WTC11 (cell line): Measurements from ENCODE around the gene GPR3. TPM values are rescaled to one million over a fixed set of nuclear protein-coding genes. Genes with fewer than 3 reads are reported as not detected.

Experiments
- ATAC-seq: fragments of 200-7000 bp; cut with Tn5 transposase; 2 replicates; pipeline ENCODE4 v1.10.0; 2021; ENCODE audit warnings: mild to moderate bottlenecking, moderate library complexity
- CTCF ChIA-PET: fragments of 300-600 bp; sonication (Branson Sonifier 250); formaldehyde crosslinking; loops from one replicate; lab custom pipeline; 2021; ENCODE audit warnings: antibody characterized with exemption; lab: Charles Lee
- POLR2A ChIA-PET: fragments of 350-600 bp; sonication (Branson Sonifier 250); formaldehyde crosslinking; loops from one replicate; lab custom pipeline; 2021; ENCODE audit warnings: antibody characterized with exemption; lab: Charles Lee
- DNase-seq: peaks from one replicate; pipeline ENCODE4 v3.0.0; 2021; ENCODE audit warnings: low spot score
- H3K27ac Mint-ChIP-seq: 2 replicates; pipeline ENCODE4 v1.8.0; 2021; ENCODE audit warnings: mixed read lengths
- H3K27me3 Mint-ChIP-seq: 2 replicates; pipeline ENCODE4 v1.8.0; 2021; ENCODE audit warnings: low read depth, mild to moderate bottlenecking, moderate library complexity, mixed read lengths
- H3K36me3 Mint-ChIP-seq: 2 replicates; pipeline ENCODE4 v1.8.0; 2021; ENCODE audit warnings: mixed read lengths
- H3K4me1 Mint-ChIP-seq: 2 replicates; pipeline ENCODE4 v1.8.0; 2022; ENCODE audit warnings: mixed read lengths
- H3K4me3 Mint-ChIP-seq: 2 replicates; pipeline ENCODE4 v1.8.0; 2021; ENCODE audit warnings: mild to moderate bottlenecking, moderate library complexity, mixed read lengths
- H3K9me3 Mint-ChIP-seq: 2 replicates; pipeline ENCODE4 v1.8.0; 2021; ENCODE audit warnings: mixed read lengths
- CREM ChIP-seq: sonication (generic); formaldehyde crosslinking; IDR thresholded peaks from 2 replicates; pipeline ENCODE4 v1.8.1; 2022; ENCODE audit warnings: mild to moderate bottlenecking, missing genetic modification reagents, moderate library complexity
- E2F1 ChIP-seq: sonication (generic); formaldehyde crosslinking; IDR thresholded peaks from 2 replicates; pipeline ENCODE4 v1.8.0; 2022; ENCODE audit warnings: mild to moderate bottlenecking, missing genetic modification reagents
- ERG ChIP-seq: fragments of 250-450 bp; sonication (Bioruptor Pico); IDR thresholded peaks from 2 replicates; pipeline ENCODE4 v1.8.0; 2021; ENCODE audit warnings: mild to moderate bottlenecking
- ESRRA ChIP-seq: sonication (generic); formaldehyde crosslinking; IDR thresholded peaks from 2 replicates; pipeline ENCODE4 v1.8.1; 2022; ENCODE audit warnings: mild to moderate bottlenecking, missing genetic modification reagents, borderline replicate concordance
- FOXP1 ChIP-seq: sonication (generic); formaldehyde crosslinking; IDR thresholded peaks from 2 replicates; pipeline ENCODE4 v1.8.0; 2022; ENCODE audit warnings: missing genetic modification reagents, mild to moderate bottlenecking, moderate library complexity, borderline replicate concordance
- GTF2I ChIP-seq: fragments of 250-450 bp; sonication (Bioruptor Pico); conservative IDR thresholded peaks from 2 replicates; pipeline ENCODE4 v1.4.0; 2021; ENCODE audit warnings: mild to moderate bottlenecking
- HMGA2 ChIP-seq: fragments of 250-450 bp; sonication (Bioruptor Pico); IDR thresholded peaks from 2 replicates; pipeline ENCODE4 v1.4.0; 2021; ENCODE audit warnings: mild to moderate bottlenecking, moderate library complexity
- HMGXB4 ChIP-seq: sonication (generic); formaldehyde crosslinking; IDR thresholded peaks from 2 replicates; pipeline ENCODE4 v1.8.1; 2023; ENCODE audit warnings: mild to moderate bottlenecking, moderate library complexity, missing genetic modification reagents
- NFYB ChIP-seq: sonication (generic); formaldehyde crosslinking; conservative IDR thresholded peaks from 2 replicates; pipeline ENCODE4 v1.8.0; 2022; ENCODE audit warnings: low read depth, missing genetic modification reagents
- NR2C2 ChIP-seq: sonication (generic); formaldehyde crosslinking; IDR thresholded peaks from 2 replicates; pipeline ENCODE4 v1.8.0; 2022; ENCODE audit warnings: mild to moderate bottlenecking, missing genetic modification reagents
- PREB ChIP-seq: sonication (generic); formaldehyde crosslinking; IDR thresholded peaks from 2 replicates; pipeline ENCODE4 v1.8.1; 2022; ENCODE audit warnings: mild to moderate bottlenecking, missing genetic modification reagents, moderate library complexity, borderline replicate concordance
- SP1 ChIP-seq: sonication (generic); formaldehyde crosslinking; conservative IDR thresholded peaks from 2 replicates; pipeline ENCODE4 v1.8.1; 2022; ENCODE audit warnings: missing genetic modification reagents
- TEAD4 ChIP-seq: sonication (generic); formaldehyde crosslinking; IDR thresholded peaks from 2 replicates; pipeline ENCODE4 v1.8.0; 2022; ENCODE audit warnings: mild to moderate bottlenecking, missing genetic modification reagents
- USF1 ChIP-seq: sonication (generic); formaldehyde crosslinking; IDR thresholded peaks from 2 replicates; pipeline ENCODE4 v1.8.0; 2022; ENCODE audit warnings: mild to moderate bottlenecking, missing genetic modification reagents
- ZNF121 ChIP-seq: sonication (generic); formaldehyde crosslinking; IDR thresholded peaks from 2 replicates; pipeline ENCODE4 v1.8.0; 2023; ENCODE audit warnings: missing genetic modification reagents
- ZNF138 ChIP-seq: sonication (generic); formaldehyde crosslinking; conservative IDR thresholded peaks from 2 replicates; pipeline ENCODE4 v1.8.1; 2022; ENCODE audit warnings: mild to moderate bottlenecking, moderate library complexity, missing genetic modification reagents
- total RNA-seq: library from RNA; stranded (reverse); gene quantifications from 3 replicates; pipeline ENCODE4 v1.2.3, GENCODE V29; 2021

The GPR3 gene
- total RNA-seq, 1 experiment from 2014 or later: 12.4 TPM

- Mint-ChIP-seq H3K27me3 (peaks cover 12% of the 10 kb centered on the region), H3K4me3 (no peak overlapping the region), H3K36me3 (peaks cover 9% of the 10 kb centered on the region; the same call in 1 of the 2 replicates), H3K27ac (no peak overlapping the region), H3K9me3 (no peaks in the 10 kb centered on the region), H3K4me1 (peaks cover 35% of the 10 kb centered on the region)
- TF ChIP-seq NR2C2 (no peak), HMGA2 (CRISPR knock-in tag) (no peak), SP1 (CRISPR knock-in tag) (no peak), E2F1 (CRISPR knock-in tag) (no peak), ERG (CRISPR knock-in tag) (no peak), ZNF121 (CRISPR knock-in tag) (peak; percentile 74; the same call in 1 of the 2 replicates)
- ATAC-seq (no peak), DNase-seq (no peak)
- POLR2A ChIA-PET: no interaction called here
- CTCF ChIA-PET: interaction anchor here (1.0 to 3.3 kb wide), 3 partner anchors 11 to 50 kb away, joined by 4 to 13 read pairs (median 5); no protein-coding TSS in a partner anchor
Observed at GRCh38 chr1:27346357-27346756, 46.1 kb upstream of the GPR3 start.

GRCh38 chr1:27346991-27347624 is 45.3 kb upstream of the GPR3 start:
- H3K27ac Mint-ChIP-seq: no peak overlapping the region

More at GRCh38 chr1:27346991-27347624, 45.3 kb upstream of the GPR3 start:
- DNase-seq (no peak), ATAC-seq (no peak)
- H3K27me3 Mint-ChIP-seq: peaks cover 12% of the 10 kb centered on the region
- H3K4me3 Mint-ChIP-seq: no peak overlapping the region
- no peaks in the 10 kb centered on the region for H3K9me3 Mint-ChIP-seq
- ChIA-PET POLR2A (no interaction called here), CTCF (interaction anchor here (0.9 to 3.3 kb wide), 3 partner anchors 10 to 50 kb away, joined by 3 to 13 read pairs (median 5); no protein-coding TSS in a partner anchor)
- peaks cover 36% of the 10 kb centered on the region for H3K4me1 Mint-ChIP-seq
- peaks cover 9% of the 10 kb centered on the region; the same call in 1 of the 2 replicates for H3K36me3 Mint-ChIP-seq
- TF ChIP-seq NFYB (no peak), CREM (CRISPR knock-in tag) (no peak), GTF2I (CRISPR knock-in tag) (no peak), FOXP1 (CRISPR knock-in tag) (no peak), USF1 (CRISPR knock-in tag) (no peak), ESRRA (CRISPR knock-in tag) (no peak), HMGXB4 (CRISPR knock-in tag) (no peak), TEAD4 (CRISPR knock-in tag) (no peak), ZNF138 (CRISPR knock-in tag) (no peak), PREB (CRISPR knock-in tag) (no peak)
